Measurements from ENCODE around the gene ATP6V0A1. TPM values are rescaled to one million over a fixed set of nuclear protein-coding genes. Genes with fewer than 3 reads are reported as not detected.

The ATP6V0A1 gene
- total RNA-seq, 4 donors from 2014 or later = 91.8 to 313 (median 115) TPM

DNA sequence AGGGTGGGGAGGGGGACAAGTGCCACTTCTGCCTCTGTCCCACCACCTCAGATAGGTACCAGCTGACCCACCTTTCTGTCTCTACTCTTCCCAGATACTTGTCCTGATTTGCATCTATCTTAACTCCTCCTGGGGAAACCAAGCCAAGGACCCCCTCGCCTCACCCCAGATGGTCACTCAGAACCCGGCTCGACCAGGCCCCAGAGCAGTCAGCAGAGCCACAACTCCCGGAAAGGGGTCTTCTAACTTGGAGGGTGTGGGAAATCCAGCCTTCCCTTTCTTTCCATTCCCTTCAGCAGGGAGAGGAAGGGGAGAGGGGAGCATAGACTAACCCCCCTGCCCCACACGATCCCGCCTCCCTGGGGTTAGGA is 37.6 kb upstream of the ATP6V0A1 start:
- H3K4me1 ChIP-seq = peaks cover 0 to 51% (median 25%) of the 10 kb centered on the region in 4 donors
- DNase-seq = no peak
- peak overlapping the region; percentile 60 to 72 (median 70) for H3K4me3 ChIP-seq
- H3K27me3 ChIP-seq = peaks cover 32% of the 10 kb centered on the region
- in situ Hi-C loops (cut with MboI; ENCODE audit: low pct_ligation_motif_present in 1 of 4, low pct_unique_long_range_greater_than_20kb in 1 of 4, low sequenced_read_pairs in 3 of 4) = loop anchor here in 1 of 4 donors (25.0 kb wide), 1 partner anchor 91 kb away; no protein-coding TSS in a partner anchor
- intact Hi-C loops (cut with DNase I; ENCODE audit: low total_unique reads) = loop anchor here (10.0 kb wide), 1 partner anchor 104 kb away; no protein-coding TSS in a partner anchor
- H3K36me3 ChIP-seq = no peaks in the 10 kb centered on the region
- TF ChIP-seq EP300 (IDR thresholded peaks at IDR 0.05; ENCODE audit: low read depth) (no peak), POLR2AphosphoS5 (IDR thresholded peaks at IDR 0.05) (no peak), POLR2A (IDR thresholded peaks at IDR 0.05) (no peak)
- TF ChIP-seq, protein P1, sequence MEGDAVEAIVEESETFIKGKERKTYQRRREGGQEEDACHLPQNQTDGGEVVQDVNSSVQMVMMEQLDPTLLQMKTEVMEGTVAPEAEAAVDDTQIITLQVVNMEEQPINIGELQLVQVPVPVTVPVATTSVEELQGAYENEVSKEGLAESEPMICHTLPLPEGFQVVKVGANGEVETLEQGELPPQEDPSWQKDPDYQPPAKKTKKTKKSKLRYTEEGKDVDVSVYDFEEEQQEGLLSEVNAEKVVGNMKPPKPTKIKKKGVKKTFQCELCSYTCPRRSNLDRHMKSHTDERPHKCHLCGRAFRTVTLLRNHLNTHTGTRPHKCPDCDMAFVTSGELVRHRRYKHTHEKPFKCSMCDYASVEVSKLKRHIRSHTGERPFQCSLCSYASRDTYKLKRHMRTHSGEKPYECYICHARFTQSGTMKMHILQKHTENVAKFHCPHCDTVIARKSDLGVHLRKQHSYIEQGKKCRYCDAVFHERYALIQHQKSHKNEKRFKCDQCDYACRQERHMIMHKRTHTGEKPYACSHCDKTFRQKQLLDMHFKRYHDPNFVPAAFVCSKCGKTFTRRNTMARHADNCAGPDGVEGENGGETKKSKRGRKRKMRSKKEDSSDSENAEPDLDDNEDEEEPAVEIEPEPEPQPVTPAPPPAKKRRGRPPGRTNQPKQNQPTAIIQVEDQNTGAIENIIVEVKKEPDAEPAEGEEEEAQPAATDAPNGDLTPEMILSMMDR (IDR thresholded peaks at IDR 0.05) = no peak
- H3K9me3 ChIP-seq = no peaks in the 10 kb centered on the region
- H3K27ac ChIP-seq = peak overlapping the region; percentile 87 to 96 (median 94)
- 36% methylated on average over 6 of the region's 6 CpGs; no CpG with 5 or more reads in 1 of the 2 donors for WGBS, 2 donors (ENCODE audit: low coverage in 1 of 2)

DNA sequence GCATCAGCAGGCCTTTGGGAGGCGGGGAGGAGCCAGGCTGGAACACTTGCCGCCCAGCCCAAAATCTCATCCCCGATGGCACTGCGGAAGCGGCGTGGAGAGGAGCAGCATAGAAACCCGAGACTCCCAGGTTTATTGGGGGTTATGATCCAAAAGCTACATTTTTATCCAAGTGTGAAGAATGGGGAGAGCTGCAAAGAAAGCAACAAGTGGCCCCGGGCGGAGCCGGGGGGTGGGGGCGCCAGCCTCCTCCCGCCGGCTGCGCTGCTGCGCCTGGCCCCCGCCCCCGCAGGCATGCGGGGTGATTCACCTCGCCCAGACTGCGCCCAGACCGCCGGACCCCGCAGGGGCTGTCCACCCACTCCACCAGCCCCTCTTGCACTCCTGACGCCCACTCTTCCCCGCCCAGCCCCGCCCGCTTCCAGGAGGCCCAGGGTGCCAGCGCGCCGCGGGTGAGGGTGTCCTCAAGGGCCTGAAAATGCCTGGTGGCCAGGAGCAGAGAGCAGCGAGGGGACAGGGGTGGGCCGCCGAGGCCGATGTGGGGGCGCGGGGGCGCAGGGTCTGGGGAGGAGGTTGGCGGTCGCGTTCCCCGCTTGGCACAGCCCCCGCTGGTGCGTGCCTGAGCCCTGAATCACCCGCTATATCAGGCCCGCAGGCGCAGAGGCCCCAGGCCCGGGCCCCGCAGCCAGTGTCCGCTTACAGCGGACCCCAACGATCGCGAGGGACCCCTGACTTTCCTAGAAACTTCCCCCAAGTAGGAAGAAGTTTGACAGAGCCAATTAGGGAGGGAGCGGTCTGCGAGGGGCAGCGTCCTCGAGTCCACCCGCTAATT is 37.0 kb upstream of the ATP6V0A1 start:
- WGBS, 2 donors (ENCODE audit: low coverage in 1 of 2) = 0 to 8% methylated on average over 1 to 46 of the region's 59 CpGs
- peak in 2 of 3 donors; percentile 4 to 27 for TF ChIP-seq POLR2AphosphoS5 (IDR thresholded peaks at IDR 0.05)
- TF ChIP-seq EP300 (IDR thresholded peaks at IDR 0.05; ENCODE audit: low read depth) = no peak
- no peak for DNase-seq
- in situ Hi-C loops (cut with MboI; ENCODE audit: low pct_ligation_motif_present in 1 of 4, low pct_unique_long_range_greater_than_20kb in 1 of 4, low sequenced_read_pairs in 3 of 4) (loop anchor here in 1 of 4 donors (25.0 kb wide), 1 partner anchor 91 kb away; no protein-coding TSS in a partner anchor), intact Hi-C loops (cut with DNase I; ENCODE audit: low total_unique reads) (loop anchor here (10.0 kb wide), 1 partner anchor 103 kb away; no protein-coding TSS in a partner anchor)
- Histone ChIP-seq H3K4me1 (peaks cover 0 to 50% (median 25%) of the 10 kb centered on the region in 4 donors), H3K27me3 (peaks cover 32% of the 10 kb centered on the region), H3K4me3 (peak overlapping the region; percentile 60 to 72 (median 70)), H3K27ac (peak overlapping the region; percentile 87 to 96 (median 94)), H3K36me3 (no peaks in the 10 kb centered on the region), H3K9me3 (no peaks in the 10 kb centered on the region)

DNA sequence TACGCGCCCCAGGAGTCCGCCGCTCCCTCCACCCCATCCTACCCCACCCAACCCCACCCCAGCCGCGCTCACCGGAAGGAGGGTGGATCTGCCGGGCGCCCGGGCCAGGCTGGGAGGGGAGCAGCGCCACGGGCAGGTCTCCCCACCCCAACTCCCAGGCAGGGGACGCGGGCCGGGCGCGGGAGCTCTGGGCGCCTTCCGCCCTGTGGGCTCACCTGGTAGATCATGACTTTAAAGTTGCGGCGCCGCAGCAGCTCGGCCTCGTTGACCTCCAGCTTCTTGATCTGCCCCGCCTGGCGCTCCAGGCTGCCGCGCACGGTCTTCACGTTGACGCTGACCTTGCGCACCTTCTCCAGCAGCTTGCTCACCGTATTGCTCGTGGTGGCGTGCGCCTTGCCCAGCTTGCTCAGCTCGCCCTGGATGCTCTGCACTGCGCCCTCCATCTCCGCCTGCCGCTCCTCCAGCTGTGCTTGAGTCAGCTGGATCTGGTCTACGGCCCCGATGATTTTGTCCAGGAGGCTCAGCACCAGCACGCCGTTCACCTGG is 36.2 kb upstream of the ATP6V0A1 start:
- Histone ChIP-seq H3K27me3 (peaks cover 32% of the 10 kb centered on the region), H3K27ac (peak overlapping the region; percentile 87 to 96 (median 94)), H3K4me1 (peaks cover 0 to 46% (median 25%) of the 10 kb centered on the region in 4 donors), H3K36me3 (no peaks in the 10 kb centered on the region), H3K9me3 (no peaks in the 10 kb centered on the region), H3K4me3 (peak overlapping the region; percentile 60 to 72 (median 70))
- WGBS, 2 donors (ENCODE audit: low coverage in 1 of 2) = 1% methylated on average over 40 of the region's 44 CpGs; no CpG with 5 or more reads in 1 of the 2 donors
- no peak for DNase-seq
- in situ Hi-C loops (cut with MboI; ENCODE audit: low pct_ligation_motif_present in 1 of 4, low pct_unique_long_range_greater_than_20kb in 1 of 4, low sequenced_read_pairs in 3 of 4) = loop anchor here in 1 of 4 donors (25.0 kb wide), 1 partner anchor 90 kb away; no protein-coding TSS in a partner anchor
- intact Hi-C loops (cut with DNase I; ENCODE audit: low total_unique reads) = loop anchor here (10.0 kb wide), 1 partner anchor 102 kb away; no protein-coding TSS in a partner anchor
- TF ChIP-seq POLR2AphosphoS5 (IDR thresholded peaks at IDR 0.05) = no peak
- TF ChIP-seq, protein P1 (IDR thresholded peaks at IDR 0.05) = no peak
- no peak for TF ChIP-seq POLR2A (IDR thresholded peaks at IDR 0.05)
- no peak for TF ChIP-seq EP300 (IDR thresholded peaks at IDR 0.05; ENCODE audit: low read depth)

DNA sequence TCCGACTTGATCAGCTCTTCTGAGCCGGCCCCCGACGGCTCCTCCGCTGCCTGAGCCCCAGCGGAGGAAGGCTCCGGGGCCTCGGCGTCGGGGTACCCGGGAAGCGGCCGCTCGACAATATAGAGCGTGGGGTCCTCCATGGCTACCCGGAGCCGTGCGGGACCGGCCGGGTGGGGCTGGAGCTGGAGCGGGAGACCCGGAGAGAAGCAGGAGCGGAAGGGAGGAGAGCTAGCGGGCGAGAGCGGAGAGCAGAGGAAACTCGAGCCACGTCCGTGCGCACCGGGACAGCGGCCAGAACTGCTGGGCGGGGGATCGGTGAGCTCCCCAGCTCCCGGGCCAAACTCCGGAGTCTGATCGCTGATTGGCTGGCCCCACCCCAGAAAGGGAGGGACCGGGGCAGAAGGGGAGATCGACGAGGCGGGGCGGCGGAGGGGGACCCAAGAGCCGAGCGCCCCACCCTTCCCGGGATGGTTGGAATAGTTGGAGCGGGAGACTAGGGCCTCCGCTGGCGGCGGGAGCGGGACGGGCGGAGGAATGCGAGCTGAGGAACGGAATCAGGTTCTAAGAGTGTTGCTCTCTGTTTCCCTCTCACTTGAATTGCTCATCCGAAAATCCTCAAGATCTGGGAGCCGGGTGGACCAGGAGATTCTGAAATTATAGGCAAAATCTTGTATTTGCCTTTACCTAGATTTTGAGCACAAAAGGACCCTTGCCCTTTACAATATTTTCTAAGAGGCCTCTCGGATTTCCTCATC is 35.5 kb upstream of the ATP6V0A1 start, which contains the start of gene CAVIN1:
Gene CAVIN1 (minus strand): TSS at position 299 of the 755 bp plus-strand sequence. CDS start 159 bp downstream, at position 140.
- H3K4me1 ChIP-seq = peaks cover 0 to 46% (median 25%) of the 10 kb centered on the region in 4 donors
- no peaks in the 10 kb centered on the region for H3K9me3 ChIP-seq
- H3K27me3 ChIP-seq = peaks cover 32% of the 10 kb centered on the region
- intact Hi-C loops (cut with DNase I; ENCODE audit: low total_unique reads) = loop anchor here (10.0 kb wide), 1 partner anchor 102 kb away; no protein-coding TSS in a partner anchor
- TF ChIP-seq POLR2AphosphoS5 (IDR thresholded peaks at IDR 0.05) (peak; percentile 99 to 100 (median 99)), EP300 (IDR thresholded peaks at IDR 0.05; ENCODE audit: low read depth) (no peak), POLR2A (IDR thresholded peaks at IDR 0.05) (peak; percentile 92)
- TF ChIP-seq, protein P1 (IDR thresholded peaks at IDR 0.05) = no peak
- in situ Hi-C loops (cut with MboI; ENCODE audit: low pct_ligation_motif_present in 1 of 4, low pct_unique_long_range_greater_than_20kb in 1 of 4, low sequenced_read_pairs in 3 of 4) = loop anchor here in 1 of 4 donors (25.0 kb wide), 1 partner anchor 89 kb away; no protein-coding TSS in a partner anchor
- H3K36me3 ChIP-seq = no peaks in the 10 kb centered on the region
- H3K4me3 ChIP-seq = peak within 1 kb of the TSS; percentile 60 to 72 (median 70)
- H3K27ac ChIP-seq = peak within 1 kb of the TSS; percentile 87 to 96 (median 94)
- DNase-seq = peak; percentile 93
- 0 to 4% methylated on average over 2 to 56 of the region's 58 CpGs for WGBS, 2 donors (ENCODE audit: low coverage in 1 of 2)
